DOHH2 (cell line): Measurements from ENCODE around the gene RIMS3.

ENCODE experiments used
- CTCF ChIP-seq: fragments of 200-600 bp; sonication (generic); IDR thresholded peaks from one replicate; pipeline ENCODE4 v1.5.1; 2014; ENCODE audit warnings: antibody characterized with exemption, mild to moderate bottlenecking, low read depth, low read length; ENCODE audit not compliant: poor library complexity, severe bottlenecking
- EZH2phosphoT487 ChIP-seq: fragments of 200-600 bp; sonication (generic); IDR thresholded peaks from 2 replicates; pipeline ENCODE4 v1.6.1; 2017; ENCODE audit warnings: borderline replicate concordance, mild to moderate bottlenecking, antibody characterized with exemption, low read length, moderate library complexity, mixed read lengths

DNA sequence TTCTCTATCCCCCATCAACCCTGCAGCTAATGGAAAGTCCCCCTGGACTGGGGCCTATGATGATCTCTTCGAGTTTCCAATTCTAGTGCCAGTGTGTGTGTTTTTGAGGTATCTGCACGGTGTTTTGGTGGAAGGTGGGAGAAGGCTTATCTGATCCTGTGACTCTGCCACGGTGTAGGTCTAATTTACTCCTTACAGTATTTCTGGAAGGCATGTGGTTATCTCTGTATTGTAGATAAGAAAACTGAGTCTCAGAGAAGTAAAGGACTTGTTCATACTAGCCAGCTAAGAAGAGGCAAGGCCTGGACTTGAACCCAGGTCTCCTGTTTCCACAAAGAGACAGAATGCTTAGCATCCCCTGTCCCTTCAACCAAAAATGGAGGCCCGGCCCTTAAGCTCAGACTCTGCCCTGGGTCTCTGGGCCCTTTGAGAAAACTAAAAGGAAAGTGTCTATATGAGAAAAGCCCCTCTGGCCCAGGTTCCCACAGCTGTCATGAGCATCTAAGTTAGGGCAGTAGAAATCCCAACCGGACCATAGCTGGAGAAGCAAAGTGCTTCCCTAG lies 20.3 kb downstream of the RIMS3 start:
- TF ChIP-seq CTCF (no peak), EZH2phosphoT487 (no peak)
